MM.1S (cell line): ENCODE results near the gene FNDC1.

Source experiments
- DNase-seq: peaks from one replicate; pipeline ENCODE4 v3.0.0-alpha.2; 2015
- H2AFZ ChIP-seq: fragments of 300-600 bp; sonication (generic); 2 replicates; pipeline ENCODE4 v1.6.0; 2016; ENCODE audit warnings: antibody characterized with exemption, low read length
- H3F3A ChIP-seq: fragments of 300-600 bp; sonication (generic); 2 replicates; pipeline ENCODE4 v1.6.1; 2016; ENCODE audit warnings: mild to moderate bottlenecking, antibody characterized with exemption, low read length, moderate library complexity, mixed read lengths; ENCODE audit not compliant: insufficient read depth
- H3K27ac ChIP-seq: fragments of 300-600 bp; sonication (generic); 2 replicates; pipeline ENCODE4 v1.5.1; 2016; ENCODE audit warnings: mild to moderate bottlenecking, low read length
- H3K27me3 ChIP-seq: fragments of 300-600 bp; sonication (generic); replicated peaks from 2 replicates; pipeline ENCODE4 v1.6.0; 2016; ENCODE audit warnings: low read length; ENCODE audit not compliant: insufficient read depth
- H3K36me3 ChIP-seq: fragments of 300-600 bp; sonication (generic); replicated peaks from 2 replicates; pipeline ENCODE4 v1.6.1; 2016; ENCODE audit warnings: mild to moderate bottlenecking, low read length, mixed read lengths; ENCODE audit not compliant: insufficient read depth
- H3K4me1 ChIP-seq: fragments of 300-600 bp; sonication (generic); 2 replicates; pipeline ENCODE4 v1.6.1; 2016; ENCODE audit warnings: low read length, mixed read lengths
- H3K4me2 ChIP-seq: fragments of 300-600 bp; sonication (generic); 2 replicates; pipeline ENCODE4 v1.6.0; 2016; ENCODE audit warnings: low read depth, low read length
- H3K4me3 ChIP-seq: fragments of 300-600 bp; sonication (generic); 2 replicates; pipeline ENCODE4 v1.5.1; 2016; ENCODE audit warnings: low read length, mixed read lengths
- H3K79me2 ChIP-seq: fragments of 300-600 bp; sonication (generic); 2 replicates; pipeline ENCODE4 v1.6.1; 2016; ENCODE audit warnings: mixed run types, low read length, mixed read lengths
- H3K9ac ChIP-seq: fragments of 300-600 bp; sonication (generic); 2 replicates; pipeline ENCODE4 v1.6.1; 2016; ENCODE audit warnings: low read length, mixed read lengths
- H3K9me2 ChIP-seq: fragments of 300-600 bp; sonication (generic); replicated peaks from 2 replicates; pipeline ENCODE4 v1.6.1; 2016; ENCODE audit warnings: mild to moderate bottlenecking, low read length, mixed read lengths; ENCODE audit not compliant: insufficient read depth
- H3K9me3 ChIP-seq: fragments of 300-600 bp; sonication (generic); replicated peaks from 2 replicates; pipeline ENCODE4 v1.6.1; 2016; ENCODE audit warnings: mild to moderate bottlenecking, low read length, mixed read lengths; ENCODE audit not compliant: insufficient read depth
- H4K20me1 ChIP-seq: fragments of 300-600 bp; sonication (generic); 2 replicates; pipeline ENCODE4 v1.6.1; 2016; ENCODE audit warnings: mild to moderate bottlenecking, low read length, moderate library complexity, mixed read lengths; ENCODE audit not compliant: insufficient read depth
- EZH2 ChIP-seq: fragments of 300-600 bp; sonication (generic); optimal IDR thresholded peaks from 2 replicates; pipeline ENCODE3; 2017; ENCODE audit warnings: low read depth, mild to moderate bottlenecking, antibody characterized with exemption, low read length, mixed read lengths
- EZH2phosphoT487 ChIP-seq: fragments of 300-600 bp; sonication (generic); IDR thresholded peaks from 2 replicates; pipeline ENCODE4 v1.6.1; 2018; ENCODE audit warnings: antibody characterized with exemption, low read length
- TF ChIP-seq, protein P1 (sequence below): fragments of 300-600 bp; sonication (generic); IDR thresholded peaks from 2 replicates; pipeline ENCODE4 v1.5.1; 2016; ENCODE audit warnings: antibody characterized with exemption, low read length, mixed read lengths

Gene FNDC1

DNA sequence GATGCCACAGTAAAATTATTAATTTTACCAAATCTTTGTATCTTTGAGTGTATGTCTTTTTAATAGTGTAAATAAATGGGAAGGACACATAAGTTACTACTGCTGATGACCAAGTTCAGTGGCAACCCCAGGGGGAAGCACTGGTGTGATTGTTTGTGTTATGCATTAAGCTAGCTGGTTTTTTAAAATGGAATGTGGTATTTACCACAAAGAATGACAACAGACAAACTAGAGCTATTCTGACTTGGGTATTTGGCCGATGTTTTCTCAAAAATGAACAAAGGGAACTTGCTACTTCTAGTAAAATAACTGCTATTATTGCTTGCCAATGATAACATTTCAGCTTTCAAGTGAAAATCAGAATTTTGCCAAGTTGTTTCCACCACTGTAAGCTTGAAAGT, 2.9 kb downstream of the FNDC1 start:
- Histone ChIP-seq H3K9me3 (no peaks in the 10 kb centered on the region), H3K9ac (no peak overlapping the region), H2AFZ (no peak overlapping the region), H3K27ac (no peak overlapping the region), H3K36me3 (no peaks in the 10 kb centered on the region), H3K9me2 (no peaks in the 10 kb centered on the region), H3K4me2 (no peak overlapping the region), H3K4me1 (no peaks in the 10 kb centered on the region), H4K20me1 (no peaks in the 10 kb centered on the region), H3F3A (no peaks in the 10 kb centered on the region), H3K4me3 (no peak overlapping the region), H3K79me2 (no peaks in the 10 kb centered on the region), H3K27me3 (peaks cover 11% of the 10 kb centered on the region)
- TF ChIP-seq EZH2phosphoT487, result no peak
- no peak for DNase-seq

DNA sequence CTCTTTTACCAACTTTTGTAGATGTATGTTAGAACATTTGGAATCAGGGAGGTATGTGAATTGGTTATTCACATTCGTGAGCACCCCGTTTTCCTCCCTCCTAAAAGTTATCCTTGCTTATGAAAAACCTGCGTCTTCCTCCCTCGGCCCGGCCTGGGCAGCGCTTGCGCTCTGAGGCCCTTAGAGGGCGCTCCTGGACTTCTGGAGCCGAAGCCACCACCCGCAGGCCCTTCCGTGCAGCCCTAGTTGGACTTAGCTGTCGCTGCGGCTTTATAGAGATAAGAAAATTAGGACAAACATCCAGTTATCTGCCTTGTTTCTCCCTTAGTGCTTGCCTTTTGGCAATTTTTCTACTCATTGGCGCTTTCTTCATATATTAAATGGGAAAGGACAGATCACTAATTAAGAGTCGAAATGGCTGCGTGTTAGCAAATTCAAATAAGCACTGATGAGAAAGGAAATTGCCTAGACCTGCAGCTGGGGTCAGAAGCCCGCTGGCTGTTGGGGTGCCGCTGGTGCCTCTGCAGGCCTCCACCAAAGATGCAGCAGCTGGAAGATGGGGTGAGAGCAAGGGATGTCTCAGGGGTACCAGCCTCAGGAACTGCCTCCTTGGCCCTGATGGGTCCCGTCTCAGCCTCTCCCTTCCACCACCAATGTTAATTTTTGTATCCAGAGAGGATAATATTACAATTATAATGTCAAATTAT, 5.2 kb downstream of the FNDC1 start:
- Histone ChIP-seq H3K27me3 (peaks cover 11% of the 10 kb centered on the region), H3K36me3 (no peaks in the 10 kb centered on the region), H3K4me1 (no peaks in the 10 kb centered on the region), H3K9ac (no peak overlapping the region), H3K4me2 (no peak overlapping the region), H2AFZ (no peak overlapping the region), H3K9me3 (no peaks in the 10 kb centered on the region), H3F3A (no peaks in the 10 kb centered on the region), H3K79me2 (no peaks in the 10 kb centered on the region), H3K27ac (no peak overlapping the region), H4K20me1 (no peaks in the 10 kb centered on the region), H3K9me2 (no peaks in the 10 kb centered on the region), H3K4me3 (no peak overlapping the region)
- DNase-seq, result peak; percentile 62
- TF ChIP-seq, protein P1, sequence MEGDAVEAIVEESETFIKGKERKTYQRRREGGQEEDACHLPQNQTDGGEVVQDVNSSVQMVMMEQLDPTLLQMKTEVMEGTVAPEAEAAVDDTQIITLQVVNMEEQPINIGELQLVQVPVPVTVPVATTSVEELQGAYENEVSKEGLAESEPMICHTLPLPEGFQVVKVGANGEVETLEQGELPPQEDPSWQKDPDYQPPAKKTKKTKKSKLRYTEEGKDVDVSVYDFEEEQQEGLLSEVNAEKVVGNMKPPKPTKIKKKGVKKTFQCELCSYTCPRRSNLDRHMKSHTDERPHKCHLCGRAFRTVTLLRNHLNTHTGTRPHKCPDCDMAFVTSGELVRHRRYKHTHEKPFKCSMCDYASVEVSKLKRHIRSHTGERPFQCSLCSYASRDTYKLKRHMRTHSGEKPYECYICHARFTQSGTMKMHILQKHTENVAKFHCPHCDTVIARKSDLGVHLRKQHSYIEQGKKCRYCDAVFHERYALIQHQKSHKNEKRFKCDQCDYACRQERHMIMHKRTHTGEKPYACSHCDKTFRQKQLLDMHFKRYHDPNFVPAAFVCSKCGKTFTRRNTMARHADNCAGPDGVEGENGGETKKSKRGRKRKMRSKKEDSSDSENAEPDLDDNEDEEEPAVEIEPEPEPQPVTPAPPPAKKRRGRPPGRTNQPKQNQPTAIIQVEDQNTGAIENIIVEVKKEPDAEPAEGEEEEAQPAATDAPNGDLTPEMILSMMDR, result peak; percentile 81
- TF ChIP-seq EZH2phosphoT487 (no peak), EZH2 (no peak)

DNA sequence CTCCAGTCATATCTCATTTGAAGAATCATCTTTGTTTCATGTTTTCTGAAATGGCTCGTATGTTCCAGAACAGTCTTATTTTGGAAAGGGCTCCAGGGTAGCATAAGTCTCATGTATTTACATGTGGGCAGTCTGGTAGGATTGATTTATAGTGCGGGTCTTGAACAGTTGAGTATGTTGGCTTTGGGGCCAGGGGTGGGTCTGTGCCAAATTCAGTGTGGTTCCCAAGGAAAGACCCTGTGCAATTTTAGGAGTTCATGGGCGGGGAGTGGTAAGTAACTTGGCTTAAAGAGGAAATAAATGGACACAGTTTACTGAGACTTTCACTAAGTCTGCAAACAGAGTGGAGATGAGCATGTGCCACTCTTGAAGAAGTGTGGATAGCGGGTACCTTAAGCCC, 7.7 kb downstream of the FNDC1 start:
- H3K36me3 ChIP-seq, result no peaks in the 10 kb centered on the region
- H3K79me2 ChIP-seq, result no peaks in the 10 kb centered on the region
- no peak overlapping the region for H3K4me3 ChIP-seq
- TF ChIP-seq, protein P1, result no peak
- TF ChIP-seq EZH2phosphoT487 (no peak), EZH2 (no peak)
- H3K27ac ChIP-seq, result no peak overlapping the region
- no peak overlapping the region for H3K4me2 ChIP-seq
- H3K9me3 ChIP-seq, result no peaks in the 10 kb centered on the region
- no peak overlapping the region for H2AFZ ChIP-seq
- H3F3A ChIP-seq, result no peaks in the 10 kb centered on the region
- DNase-seq, result no peak
- no peaks in the 10 kb centered on the region for H3K27me3 ChIP-seq
- no peaks in the 10 kb centered on the region for H3K4me1 ChIP-seq
- no peaks in the 10 kb centered on the region for H3K9me2 ChIP-seq
- H3K9ac ChIP-seq, result no peak overlapping the region
- no peaks in the 10 kb centered on the region for H4K20me1 ChIP-seq

DNA sequence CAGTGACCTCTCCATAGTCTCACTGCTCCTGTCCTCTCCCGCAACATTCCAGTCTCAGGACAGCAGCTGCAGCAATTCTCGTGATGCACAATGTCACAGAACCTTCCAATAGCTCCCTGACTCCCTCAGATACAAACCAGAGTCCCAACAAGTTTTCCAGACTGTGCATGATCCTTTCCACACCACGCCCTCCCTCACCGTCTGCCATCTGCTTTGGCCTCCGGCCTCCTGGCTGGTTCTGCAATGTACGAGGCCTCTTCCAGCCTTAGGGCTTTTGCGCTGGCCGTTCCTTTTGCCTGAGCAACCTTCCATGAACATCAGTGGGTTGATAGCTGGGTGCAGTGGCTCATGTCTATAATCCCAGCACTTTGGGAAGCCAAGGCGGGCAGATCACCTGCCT, 9.6 kb downstream of the FNDC1 start:
- Histone ChIP-seq H3K4me1 (no peaks in the 10 kb centered on the region), H3F3A (no peaks in the 10 kb centered on the region), H3K4me3 (no peak overlapping the region), H3K9me3 (no peaks in the 10 kb centered on the region), H4K20me1 (no peaks in the 10 kb centered on the region), H2AFZ (no peak overlapping the region), H3K27me3 (no peaks in the 10 kb centered on the region), H3K27ac (no peak overlapping the region), H3K9ac (no peak overlapping the region), H3K4me2 (no peak overlapping the region), H3K9me2 (no peaks in the 10 kb centered on the region), H3K36me3 (no peaks in the 10 kb centered on the region), H3K79me2 (no peaks in the 10 kb centered on the region)
- TF ChIP-seq, protein P1, result no peak
- TF ChIP-seq EZH2 (no peak), EZH2phosphoT487 (no peak)
- no peak for DNase-seq
